Measurements from ENCODE around the gene NUAK1. TPM values are rescaled to one million over a fixed set of nuclear protein-coding genes. Genes with fewer than 3 reads are reported as not detected.

The NUAK1 gene
- total RNA-seq, 2 experiments from 2014 or later: 0.03 TPM; not detected in 1

- POLR2A ChIA-PET: interaction anchor here (0.9 kb wide), 1 partner anchor 656 kb away, joined by 3 read pairs; no protein-coding TSS in a partner anchor
- intact Hi-C loops (cut with micrococcal nuclease; ENCODE audit: unreplicated experiment): no loop called here
- H3K36me3 ChIP-seq (ENCODE audit: insufficient read depth, low read length): no peaks in the 10 kb centered on the region
- no peak for DNase-seq (ENCODE audit: low spot score)
- H4K20me1 ChIP-seq (ENCODE audit: insufficient read depth, low read length): no peaks in the 10 kb centered on the region
- CTCF ChIA-PET (ENCODE audit: unreplicated experiment): no interaction called here
- H3K4me2 ChIP-seq (ENCODE audit: low read length): no peak overlapping the region
- no peaks in the 10 kb centered on the region for H3K9me2 ChIP-seq (ENCODE audit: insufficient read depth, low read length)
- no peaks in the 10 kb centered on the region for H3K79me2 ChIP-seq (ENCODE audit: insufficient read depth, low read depth, low read length)
- H3K4me1 ChIP-seq (ENCODE audit: insufficient read depth, low read length, poor library complexity, severe bottlenecking): no peaks in the 10 kb centered on the region
- H2AFZ ChIP-seq (ENCODE audit: low read length): no peak overlapping the region
- H3K4me3 ChIP-seq (ENCODE audit: low read depth, low read length, poor library complexity, severe bottlenecking): no peak overlapping the region
- H3K9me3 ChIP-seq (ENCODE audit: low read length): no peaks in the 10 kb centered on the region
- no peak for TF ChIP-seq EZH2phosphoT487 (IDR thresholded peaks at IDR 0.05; ENCODE audit: borderline replicate concordance, low read depth, low read length)
- no peak for TF ChIP-seq CTCF (conservative IDR thresholded peaks at IDR 0.05; ENCODE audit: low read length)
- H3K27ac ChIP-seq (ENCODE audit: low read depth, low read length, poor library complexity, severe bottlenecking): no peak overlapping the region
- BruUV-seq (replicated peaks): no TSS peak
These were observed 2.2 kb upstream of the NUAK1 start for GRCh38 chr12:106141003-106141402.

- no TSS peak for BruUV-seq (replicated peaks)
- ChIA-PET CTCF (ENCODE audit: unreplicated experiment) (no interaction called here), POLR2A (no interaction called here)
- H3K4me3 ChIP-seq (ENCODE audit: low read depth, low read length, poor library complexity, severe bottlenecking): no peak overlapping the region
- H3K4me1 ChIP-seq (ENCODE audit: insufficient read depth, low read length, poor library complexity, severe bottlenecking): no peaks in the 10 kb centered on the region
- no peak overlapping the region for H2AFZ ChIP-seq (ENCODE audit: low read length)
- no peak overlapping the region for H3K27ac ChIP-seq (ENCODE audit: low read depth, low read length, poor library complexity, severe bottlenecking)
- no peaks in the 10 kb centered on the region for H3K79me2 ChIP-seq (ENCODE audit: insufficient read depth, low read depth, low read length)
- no peak for DNase-seq (ENCODE audit: low spot score)
- H3K9me3 ChIP-seq (ENCODE audit: low read length): no peaks in the 10 kb centered on the region
- H3K9me2 ChIP-seq (ENCODE audit: insufficient read depth, low read length): no peaks in the 10 kb centered on the region
- H3K4me2 ChIP-seq (ENCODE audit: low read length): no peak overlapping the region
- H4K20me1 ChIP-seq (ENCODE audit: insufficient read depth, low read length): no peaks in the 10 kb centered on the region
- no peaks in the 10 kb centered on the region for H3K36me3 ChIP-seq (ENCODE audit: insufficient read depth, low read length)
- intact Hi-C loops (cut with micrococcal nuclease; ENCODE audit: unreplicated experiment): no loop called here
- TF ChIP-seq EZH2phosphoT487 (IDR thresholded peaks at IDR 0.05; ENCODE audit: borderline replicate concordance, low read depth, low read length) (no peak), CTCF (conservative IDR thresholded peaks at IDR 0.05; ENCODE audit: low read length) (no peak)
These were observed 1.7 kb upstream of the NUAK1 start for GRCh38 chr12:106140223-106140986.

- intact Hi-C loops (cut with micrococcal nuclease; ENCODE audit: unreplicated experiment): loop anchor here (5.0 kb wide), 1 partner anchor 432 kb away; no protein-coding TSS in a partner anchor
- no peak for DNase-seq (ENCODE audit: low spot score)
- TF ChIP-seq EZH2phosphoT487 (IDR thresholded peaks at IDR 0.05; ENCODE audit: borderline replicate concordance, low read depth, low read length): no peak
- H3K4me1 ChIP-seq (ENCODE audit: insufficient read depth, low read length, poor library complexity, severe bottlenecking): no peaks in the 10 kb centered on the region
- H3K27ac ChIP-seq (ENCODE audit: low read depth, low read length, poor library complexity, severe bottlenecking): no peak overlapping the region
- ChIA-PET POLR2A (no interaction called here), CTCF (ENCODE audit: unreplicated experiment) (no interaction called here)
- H3K36me3 ChIP-seq (ENCODE audit: insufficient read depth, low read length): no peaks in the 10 kb centered on the region
- no peaks in the 10 kb centered on the region for H3K9me3 ChIP-seq (ENCODE audit: low read length)
- no peaks in the 10 kb centered on the region for H3K9me2 ChIP-seq (ENCODE audit: insufficient read depth, low read length)
- H2AFZ ChIP-seq (ENCODE audit: low read length): no peak overlapping the region
- no peaks in the 10 kb centered on the region for H4K20me1 ChIP-seq (ENCODE audit: insufficient read depth, low read length)
- H3K79me2 ChIP-seq (ENCODE audit: insufficient read depth, low read depth, low read length): no peaks in the 10 kb centered on the region
- H3K4me3 ChIP-seq (ENCODE audit: low read depth, low read length, poor library complexity, severe bottlenecking): no peak overlapping the region
- H3K4me2 ChIP-seq (ENCODE audit: low read length): no peak overlapping the region
- BruUV-seq (replicated peaks): no TSS peak
These were observed 843 bp upstream of the NUAK1 start for GRCh38 chr12:106139422-106140171.
